ENCODE results near the gene OCEL1. TPM values are rescaled to one million over a fixed set of nuclear protein-coding genes. Genes with fewer than 3 reads are reported as not detected.

OCEL1 gene
- total and polyA plus RNA-seq, 2 of the 13 experiments (the other 11 are each of a cell fraction or from before 2014, with no cell fraction given), result 10.6 to 17.2 TPM

DNA sequence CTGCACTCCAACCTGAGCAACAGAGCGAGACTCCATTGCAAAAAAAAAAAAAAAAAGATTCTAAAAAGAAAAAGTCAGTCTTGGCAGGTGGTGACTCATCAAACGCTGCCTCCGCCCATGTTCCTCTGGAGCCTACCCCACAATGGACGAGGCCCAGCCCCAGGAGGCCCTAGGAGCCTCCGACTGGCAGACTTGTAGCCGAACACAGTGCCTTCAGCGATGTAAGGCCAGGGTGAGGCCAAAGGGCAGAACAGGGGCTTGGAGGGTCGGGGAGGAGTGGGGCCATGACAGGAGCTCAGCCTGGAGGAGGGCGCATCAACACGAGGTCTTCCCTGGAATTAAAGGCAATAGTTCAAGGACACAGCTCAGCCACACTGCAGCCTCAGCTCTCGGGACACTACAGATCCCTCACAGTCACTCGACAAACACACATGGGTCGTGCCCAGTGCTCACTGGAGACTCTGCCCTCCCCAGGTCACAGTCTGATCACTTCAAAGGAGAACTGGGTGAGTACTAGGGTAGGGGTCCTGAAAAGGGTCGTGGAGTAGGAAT lies 5.7 kb upstream of the OCEL1 start (continued):
- TF ChIP-seq KDM2A (CRISPR knock-in tag; IDR thresholded peaks at IDR 0.05; ENCODE audit: borderline replicate concordance, low read depth), result 0 out of 2 replicates have a peak, but pooled peaks have one; percentile 15
- 0 out of 2 replicates have a peak, but pooled peaks have one; percentile 27 for TF ChIP-seq PAXIP1 (CRISPR knock-in tag; conservative IDR thresholded peaks at IDR 0.05)
- TF ChIP-seq GATAD2A (CRISPR knock-in tag; IDR thresholded peaks at IDR 0.05), result peak; percentile 18; the same call in 1 of the 2 replicates
- TF ChIP-seq POLR2A (IDR thresholded peaks at IDR 0.05; ENCODE audit: insufficient read depth in 1 of 2, low read depth in 2 of 2, low read length in 2 of 2), result peak in 1 of 2 experiments; percentile 42; a peak in 1 of 4 replicates
- peak; percentile 27; the same call in 1 of the 2 replicates for TF ChIP-seq GABPB1 (CRISPR knock-in tag; IDR thresholded peaks at IDR 0.05)
- no peak for TF ChIP-seq AKNA (CRISPR knock-in tag; IDR thresholded peaks at IDR 0.05; ENCODE audit: borderline replicate concordance)
- 0 out of 2 replicates have a peak, but pooled peaks have one; percentile 16 for TF ChIP-seq BORCS8-MEF2B (CRISPR knock-in tag; IDR thresholded peaks at IDR 0.05)
- TF ChIP-seq ZNF274 (CRISPR knock-in tag; IDR thresholded peaks at IDR 0.05), result no peak
- TF ChIP-seq PITX1 (CRISPR knock-in tag; IDR thresholded peaks at IDR 0.05), result peak; percentile 52; the same call in 1 of the 2 replicates
- 0 out of 2 replicates have a peak, but pooled peaks have one; percentile 24 for TF ChIP-seq DMAP1 (CRISPR knock-in tag; IDR thresholded peaks at IDR 0.05)
- no peak for TF ChIP-seq ZNF781 (CRISPR knock-in tag; IDR thresholded peaks at IDR 0.05; ENCODE audit: borderline replicate concordance, not compliant biosample characterization)
- TF ChIP-seq KIAA2018 (CRISPR knock-in tag; IDR thresholded peaks at IDR 0.05; ENCODE audit: borderline replicate concordance), result no peak

Measured in HepG2 (cell line).